ENCODE data around the gene PUS3.
"Not testable (repeated sequence)": the region's sequence is repeated elsewhere in the genome, so short reads cannot be mapped to it uniquely, and the experiment has no call there.

The PUS3 gene

GRCh38 chr11:125873881-125874555 lies 29.0 kb downstream of the PUS3 start:
- in situ Hi-C loops (cut with HindIII; ENCODE audit: low sequenced_read_pairs) = no loop called here

GRCh38 chr11:125872138-125872491 lies 30.9 kb downstream of the PUS3 start:
- in situ Hi-C loops (cut with HindIII; ENCODE audit: low sequenced_read_pairs) = no loop called here

- in situ Hi-C loops (cut with HindIII; ENCODE audit: low sequenced_read_pairs) = no loop called here
Observed at GRCh38 chr11:125871391-125872137, 31.4 kb downstream of the PUS3 start.

GRCh38 chr11:125869521-125869920 lies 33.5 kb downstream of the PUS3 start:
- in situ Hi-C loops (cut with HindIII; ENCODE audit: low sequenced_read_pairs) = no loop called here

- in situ Hi-C loops (cut with HindIII; ENCODE audit: low sequenced_read_pairs) = not testable (repeated sequence)
Observed at GRCh38 chr11:125865354-125865753, 37.7 kb downstream of the PUS3 start.

- in situ Hi-C loops (cut with HindIII; ENCODE audit: low sequenced_read_pairs) = not testable (repeated sequence)
Observed at GRCh38 chr11:125862786-125863185, 40.2 kb downstream of the PUS3 start.

GRCh38 chr11:125857670-125858069 lies 45.3 kb downstream of the PUS3 start:
- in situ Hi-C loops (cut with HindIII; ENCODE audit: low sequenced_read_pairs) = not testable (repeated sequence)

GRCh38 chr11:125846188-125846587 lies 56.8 kb downstream of the PUS3 start:
- in situ Hi-C loops (cut with HindIII; ENCODE audit: low sequenced_read_pairs) = no loop called here
